HG03520 (cell line): ENCODE data around the gene CPN2.

ENCODE experiments used
- ATAC-seq: cut with Tn5 transposase; IDR thresholded peaks from one replicate; pipeline ENCODE4 v1.9.1; 2021; ENCODE audit warnings: mild to moderate bottlenecking, moderate library complexity; ENCODE audit not compliant: unreplicated experiment

The CPN2 gene

DNA sequence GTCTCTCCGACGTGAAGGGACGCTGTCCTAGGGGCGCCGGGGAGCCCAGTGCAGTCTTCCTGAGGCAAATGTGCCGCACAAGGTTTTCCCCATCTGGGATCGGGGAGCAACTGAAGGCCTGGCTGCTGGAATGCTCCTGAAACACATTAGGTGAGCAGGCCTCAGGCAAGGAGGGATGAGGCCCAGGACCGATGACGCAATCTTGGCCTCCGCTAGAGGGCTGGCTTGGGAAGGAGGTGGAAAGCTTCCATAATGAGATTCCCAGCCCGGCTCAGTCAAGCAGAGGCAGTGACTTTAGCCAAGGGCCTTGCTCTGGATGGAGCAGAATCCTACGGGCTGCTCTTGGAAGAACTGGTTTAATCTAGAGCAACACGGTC is 50.8 kb downstream of the CPN2 start:
- no peak for ATAC-seq

DNA sequence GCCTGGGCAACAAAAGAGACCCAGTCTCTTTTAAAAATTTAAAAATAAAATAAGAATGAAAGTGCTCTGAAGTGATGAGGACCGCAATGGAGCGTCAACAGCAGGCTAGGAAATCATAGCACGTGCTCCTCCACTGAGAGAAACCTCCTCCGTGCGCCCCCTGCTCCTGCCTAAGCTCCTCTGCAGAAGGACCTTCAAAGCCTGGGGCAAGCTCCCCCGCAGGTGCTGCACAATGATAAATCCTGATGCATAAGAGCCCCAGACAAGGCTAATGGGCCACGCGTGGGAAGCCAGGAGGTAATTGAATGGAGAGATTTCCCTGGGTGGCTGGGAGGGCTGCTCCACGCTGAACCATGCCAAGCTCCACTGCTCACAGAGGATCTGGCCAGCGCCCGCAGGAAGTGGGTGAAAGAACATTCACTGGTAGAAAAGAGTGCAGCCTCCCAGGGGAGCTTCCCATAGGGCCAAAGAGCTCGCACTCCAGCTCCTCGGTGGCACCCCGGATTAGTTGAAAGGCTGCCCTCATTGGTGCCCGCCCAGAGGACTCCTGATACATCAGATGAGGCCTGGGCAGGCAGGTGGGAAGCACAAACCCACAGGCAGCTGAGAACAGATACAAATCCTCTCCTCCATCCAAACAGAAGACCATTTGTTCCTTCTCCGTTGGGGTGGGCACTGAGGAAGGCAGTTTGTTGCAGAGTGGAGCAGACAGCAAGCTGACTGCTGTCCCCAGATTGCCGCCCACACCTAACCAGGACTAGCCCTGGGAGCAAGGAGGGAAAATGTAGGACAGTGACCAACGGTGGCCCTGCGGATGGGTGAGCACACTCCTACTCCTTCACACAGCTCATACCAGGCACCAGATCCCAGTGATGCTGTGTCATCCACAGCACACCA is 52.5 kb downstream of the CPN2 start:
- ATAC-seq: no peak

DNA sequence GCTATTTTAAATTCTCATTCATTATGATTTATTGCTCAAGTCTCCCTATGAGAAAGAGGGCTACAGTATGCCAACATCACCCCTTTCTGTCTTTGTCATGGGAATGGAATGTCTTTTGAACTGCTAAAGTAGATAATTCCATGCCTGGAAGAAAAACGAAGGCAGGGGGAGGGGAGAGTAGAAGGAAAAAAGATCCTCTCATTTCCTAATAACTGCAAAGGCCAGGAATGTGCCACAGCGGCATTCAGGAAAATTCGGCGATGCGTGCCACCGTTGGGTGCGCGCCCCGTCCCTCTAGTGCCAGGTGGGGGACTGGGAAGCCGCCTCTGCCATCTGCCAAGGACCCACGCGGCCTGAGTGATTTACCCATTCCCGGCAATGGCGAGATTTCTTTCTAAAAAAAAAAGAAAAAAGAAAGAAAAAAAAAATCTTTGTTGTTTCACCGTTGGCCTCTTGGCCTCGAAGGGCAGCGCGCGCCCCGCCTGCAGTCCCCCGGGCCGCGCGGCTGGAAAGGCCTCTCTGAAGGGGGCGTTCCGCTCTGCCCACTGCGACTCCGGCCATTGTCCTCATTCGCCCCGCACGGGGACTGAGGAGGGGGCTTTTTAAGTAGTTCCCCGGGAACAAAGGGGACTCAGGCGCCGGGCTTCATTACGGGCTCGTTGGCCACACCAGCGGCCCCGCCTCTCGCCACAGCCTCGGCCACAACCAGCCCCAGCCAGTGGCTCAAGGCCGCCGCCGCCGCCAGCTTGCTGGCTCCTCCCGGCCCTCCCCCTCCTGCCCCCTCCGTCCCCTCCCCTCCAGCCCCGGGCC is 54.5 kb downstream of the CPN2 start:
- ATAC-seq: no peak

DNA sequence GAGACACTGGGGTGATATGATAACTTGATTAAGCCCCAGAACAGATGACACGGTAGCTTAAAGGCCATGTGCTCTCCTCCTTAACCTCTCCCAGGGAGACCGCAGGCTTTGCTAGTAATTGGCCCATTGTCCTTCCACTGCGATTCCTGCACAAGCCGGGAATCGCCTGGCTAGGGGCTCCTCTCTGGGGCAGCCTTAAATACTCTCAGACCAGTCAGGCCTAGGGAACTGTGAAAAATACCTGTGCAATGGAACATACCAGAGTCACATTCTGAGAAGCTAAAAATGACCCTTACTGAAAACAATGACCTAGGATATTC is 56.3 kb downstream of the CPN2 start:
- no peak for ATAC-seq

DNA sequence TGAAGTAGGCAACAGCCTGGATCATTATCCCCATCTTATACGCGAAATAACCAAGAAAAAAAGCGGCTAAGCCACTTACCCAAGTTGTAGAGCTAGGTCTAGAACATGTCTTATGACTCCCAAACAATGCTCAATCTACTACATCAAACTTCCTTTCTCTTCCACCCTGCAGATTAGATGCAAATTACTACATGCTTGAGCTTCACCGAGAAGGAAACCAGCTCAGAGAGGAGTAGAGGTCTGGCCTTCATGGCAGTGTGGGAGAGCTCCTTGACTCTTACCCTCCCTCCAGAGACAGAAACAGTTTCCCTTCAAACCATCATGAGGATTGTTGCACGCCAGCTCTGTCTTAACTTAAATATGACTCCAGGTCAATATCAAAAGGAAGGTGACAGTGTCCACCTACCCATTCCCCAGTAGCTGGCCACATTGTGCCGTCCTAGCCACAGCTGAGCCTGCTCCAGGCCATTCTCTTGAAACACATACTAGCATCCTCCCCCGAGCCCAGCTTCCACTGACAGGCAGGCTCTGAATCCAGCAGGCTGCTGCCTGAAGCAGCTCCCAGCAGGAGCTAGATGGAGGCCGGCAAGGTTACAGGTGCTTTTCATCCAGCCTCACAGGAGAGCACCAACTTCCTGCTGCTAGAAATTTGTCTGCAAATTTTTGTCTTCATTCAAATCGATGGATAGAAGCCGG is 56.8 kb downstream of the CPN2 start:
- ATAC-seq: no peak

DNA sequence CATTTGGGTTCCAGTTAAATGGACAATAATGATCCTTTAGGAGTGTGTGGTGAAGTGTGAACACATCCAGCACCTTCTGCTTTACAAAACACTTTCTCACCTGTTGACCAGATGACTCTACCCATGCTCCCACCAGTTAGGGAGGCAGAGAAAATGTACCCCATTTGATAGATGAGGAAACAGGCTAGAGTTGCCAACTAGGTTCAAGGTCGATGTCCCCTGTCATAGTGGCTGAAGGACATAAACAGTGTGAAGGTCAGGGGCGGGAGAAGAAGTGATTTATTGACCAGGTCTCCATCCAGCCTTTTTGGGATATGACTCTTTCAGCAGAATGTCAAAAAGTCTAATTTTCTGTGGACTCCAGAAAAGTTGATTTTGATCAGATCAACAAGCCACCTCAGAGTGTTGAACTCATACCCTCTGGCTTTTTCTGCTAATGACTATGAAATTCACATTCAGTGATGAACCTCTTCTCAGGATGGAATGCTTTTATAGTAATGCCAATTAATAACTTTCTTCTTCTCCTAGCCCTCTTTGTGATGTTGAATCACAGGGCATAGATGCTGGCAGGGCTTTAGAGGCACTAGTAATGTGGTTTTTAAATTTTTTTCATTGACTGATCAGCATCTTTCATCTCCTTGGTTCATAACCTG is 57.5 kb downstream of the CPN2 start:
- ATAC-seq: no peak

DNA sequence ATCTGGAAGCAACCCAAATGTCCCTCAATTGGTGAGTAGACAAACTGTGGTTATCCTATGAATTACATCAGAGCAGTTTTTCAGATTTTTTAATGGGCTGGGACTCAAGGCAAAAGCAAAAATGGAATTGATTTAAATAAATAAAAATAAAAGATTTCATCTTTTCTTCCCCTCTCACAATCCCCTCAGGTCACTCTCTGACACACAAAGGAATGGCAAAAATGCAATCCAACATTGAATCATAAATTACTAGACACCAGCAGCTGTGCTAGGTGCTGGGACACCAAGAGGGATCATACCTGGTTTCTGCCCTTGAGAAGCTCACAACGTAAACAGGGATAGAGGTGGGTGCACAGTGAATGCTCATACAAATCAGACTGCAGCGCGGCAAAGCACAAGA is 58.8 kb downstream of the CPN2 start:
- no peak for ATAC-seq
